GM19193 (cell line): ENCODE measurements around the gene CCNY.

Source experiments
- POLR2A ChIP-seq: IDR thresholded peaks from 4 replicates; pipeline ENCODE4 v1.6.1; 2011; ENCODE audit not compliant: insufficient read depth, insufficient read length; ENCODE audit errors: extremely low read depth

The CCNY gene

DNA sequence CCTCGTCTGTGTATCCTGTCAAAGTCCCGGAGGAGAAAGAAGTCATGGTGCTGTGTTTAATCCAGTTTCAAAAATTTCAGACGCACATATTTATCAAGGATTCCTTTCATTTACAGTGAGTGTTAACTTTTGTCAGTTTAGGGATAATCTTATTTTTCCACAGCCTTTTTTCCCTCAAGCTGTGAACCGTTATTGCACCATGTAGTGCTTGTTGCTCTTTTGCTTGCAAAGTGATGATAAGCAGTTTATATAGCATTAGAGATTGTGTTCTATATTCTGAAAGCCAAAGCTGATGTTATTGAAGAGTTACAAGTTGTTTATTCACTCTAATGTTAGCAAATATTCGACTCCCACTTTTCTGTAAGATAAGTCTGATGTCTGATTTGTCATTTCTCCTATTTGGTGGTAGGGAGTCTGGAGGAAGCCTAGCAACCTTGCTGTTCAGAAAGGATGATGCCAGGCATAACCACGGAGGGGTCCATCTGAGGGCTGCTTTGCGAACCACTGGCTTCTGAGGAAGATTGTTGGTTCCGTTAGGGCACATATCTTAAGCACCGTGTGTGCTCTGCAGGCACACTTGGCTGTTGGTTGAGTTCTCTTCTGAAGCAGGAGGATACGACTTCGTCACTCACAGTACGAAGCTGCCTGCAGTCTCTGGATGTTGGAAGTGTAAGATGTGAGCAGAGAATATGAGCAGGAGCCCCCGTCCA lies 11.7 kb downstream of the CCNY start:
- TF ChIP-seq POLR2A: no peak

DNA sequence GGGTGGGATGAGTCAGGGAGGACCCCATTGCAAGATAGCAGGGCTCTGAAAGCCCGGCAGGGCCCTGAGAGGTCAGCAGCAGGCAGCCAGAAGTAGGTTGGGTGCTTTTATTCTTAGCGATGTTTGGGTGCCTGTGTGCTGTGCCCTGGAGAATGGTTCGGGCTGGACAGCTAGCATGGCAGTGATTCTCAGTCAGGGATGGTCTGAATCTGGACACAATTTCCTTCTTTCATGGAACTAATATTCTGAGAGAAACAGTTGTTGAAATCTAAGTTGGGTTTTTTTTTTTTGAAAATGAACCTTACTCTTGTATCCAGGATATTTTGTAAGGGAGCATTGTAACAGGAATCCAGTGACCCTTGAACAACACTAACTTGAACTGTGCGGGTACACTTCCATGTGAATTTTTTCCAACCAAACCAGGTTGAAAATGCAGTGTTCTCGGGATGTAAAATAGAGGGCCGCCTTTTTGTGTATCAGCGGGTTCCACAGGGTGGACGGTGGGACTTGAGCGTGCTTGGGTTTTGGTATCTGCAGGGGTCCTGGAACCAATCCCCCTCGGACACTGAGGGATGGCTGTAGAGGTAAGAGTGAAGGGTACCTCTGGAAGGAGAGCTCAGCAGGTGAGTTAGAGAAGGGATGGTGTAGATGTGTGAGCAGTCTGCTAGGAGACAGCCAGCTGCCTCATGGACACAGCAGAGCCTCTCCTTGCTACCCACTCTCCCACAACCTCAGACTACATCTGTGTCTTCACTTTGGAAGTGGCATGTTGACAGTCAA lies 12.5 kb downstream of the CCNY start:
- no peak for TF ChIP-seq POLR2A

DNA sequence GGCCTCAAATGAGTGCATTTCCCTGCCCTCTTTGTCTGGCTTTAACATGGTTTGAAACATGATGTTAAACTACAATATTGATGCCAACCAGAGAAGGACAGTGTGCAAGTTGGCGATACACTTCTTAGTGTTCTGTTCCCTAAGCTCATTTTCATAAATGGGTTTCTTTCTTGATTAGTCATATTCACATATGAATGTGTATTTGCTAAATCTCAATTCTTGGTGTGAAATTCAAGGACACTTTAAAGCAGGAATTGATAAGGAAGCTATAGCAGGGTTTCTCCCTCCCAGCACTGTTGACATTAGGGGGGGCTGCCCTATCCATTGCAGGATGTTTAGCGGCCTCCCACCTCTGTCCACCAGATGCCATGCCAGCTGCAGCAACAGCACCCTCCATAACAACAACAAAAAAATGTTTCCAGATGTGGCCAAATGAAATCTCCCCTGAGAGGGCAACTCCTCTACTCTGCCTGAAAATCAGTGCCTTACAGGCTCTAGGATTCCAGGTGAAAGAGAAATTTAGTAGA lies 13.1 kb downstream of the CCNY start:
- no peak for TF ChIP-seq POLR2A

DNA sequence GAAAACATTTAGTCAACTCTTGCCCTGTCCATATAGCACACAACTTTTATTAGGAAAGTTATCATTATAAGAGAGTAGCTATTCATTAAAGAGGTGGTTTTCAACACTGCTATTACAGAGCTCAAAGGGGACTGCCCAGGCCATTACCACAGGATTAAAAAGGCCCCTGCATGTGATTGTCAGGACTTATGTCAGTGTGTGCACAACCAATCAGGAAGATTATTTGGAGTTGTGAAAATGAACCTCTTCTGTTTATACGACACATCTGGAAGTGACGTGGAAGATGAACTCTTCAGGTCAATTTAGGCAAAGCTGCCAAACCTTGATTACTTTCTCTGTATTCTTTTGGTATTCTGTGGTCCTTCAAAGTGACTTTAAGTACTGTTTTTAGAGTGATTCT lies 14.7 kb downstream of the CCNY start:
- TF ChIP-seq POLR2A: no peak

DNA sequence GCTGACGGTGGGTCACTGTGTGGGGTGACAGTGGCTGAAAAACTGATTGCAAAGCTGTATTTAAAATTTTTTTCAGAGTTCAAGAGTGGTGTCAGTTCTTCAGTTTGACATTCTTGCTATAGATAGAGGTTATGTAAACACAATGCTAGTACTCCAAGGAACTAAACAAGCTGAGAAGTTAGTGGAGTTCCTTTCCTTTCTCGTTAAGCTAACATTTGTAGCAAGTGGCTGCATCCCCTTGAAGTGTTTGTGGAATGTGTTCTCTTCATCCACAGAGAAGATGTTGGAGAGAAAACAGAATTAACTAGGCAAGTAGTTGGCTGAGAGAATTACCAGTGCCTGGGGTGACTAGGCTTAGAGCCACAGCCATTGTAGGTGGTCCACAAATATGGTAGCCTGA lies 15.8 kb downstream of the CCNY start:
- TF ChIP-seq POLR2A: no peak

DNA sequence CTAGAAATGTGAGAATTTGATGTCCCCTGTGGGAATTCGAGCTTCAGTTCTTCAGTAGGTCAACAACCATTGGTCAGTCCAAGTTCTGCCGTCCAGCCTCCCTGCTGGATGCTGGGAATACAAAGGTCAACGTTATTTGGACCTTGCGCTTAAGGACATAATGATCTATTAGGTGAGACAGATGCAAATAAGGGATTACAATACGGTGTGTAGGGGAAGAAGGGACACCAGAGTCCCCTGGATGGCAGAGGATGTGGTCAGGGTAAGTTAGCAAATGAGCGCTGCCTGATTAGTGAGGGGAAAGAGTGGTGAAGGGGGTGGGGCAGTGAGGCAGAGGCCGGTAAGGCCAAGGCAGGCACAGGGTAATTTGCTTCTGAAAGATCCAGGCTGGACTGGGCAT lies 16.2 kb downstream of the CCNY start:
- no peak for TF ChIP-seq POLR2A

DNA sequence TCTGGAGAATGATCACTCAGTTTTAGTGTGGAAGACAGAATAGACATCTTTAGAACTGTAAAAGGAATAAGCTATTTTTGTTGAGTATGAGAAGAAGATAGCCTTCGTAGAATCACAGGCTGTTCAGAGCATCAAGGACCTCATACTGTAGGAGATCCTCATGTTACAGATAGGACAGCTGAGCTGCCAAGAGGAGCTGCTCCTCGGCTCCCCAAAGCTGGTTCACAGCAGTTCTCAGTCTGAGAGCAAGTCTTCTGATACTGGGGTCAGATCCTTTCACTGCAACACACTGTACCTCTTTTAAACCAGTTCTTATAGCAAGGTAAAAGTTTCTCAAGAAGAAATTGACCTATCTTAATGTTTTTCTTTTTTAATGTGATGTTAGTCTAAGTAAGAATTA lies 17.1 kb downstream of the CCNY start:
- TF ChIP-seq POLR2A: no peak

DNA sequence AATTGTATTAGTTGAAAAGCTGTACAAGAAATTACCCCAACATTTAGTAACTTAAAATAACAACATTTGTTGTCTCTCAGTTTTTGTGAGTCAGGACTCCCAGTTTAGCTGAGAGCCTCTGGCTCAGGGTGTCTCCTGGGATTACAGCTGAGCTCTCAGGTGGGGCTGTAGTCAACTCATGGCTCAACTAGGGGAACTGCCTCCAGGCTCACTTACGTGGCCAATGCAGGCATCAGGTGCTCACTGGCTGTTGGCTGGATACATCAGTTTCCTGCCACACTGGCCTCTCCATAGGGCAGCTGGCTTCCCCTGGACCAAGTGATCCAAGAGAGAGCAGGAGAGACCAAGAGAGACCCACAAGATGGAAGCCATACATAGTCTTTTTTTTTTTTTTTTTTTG lies 17.5 kb downstream of the CCNY start:
- TF ChIP-seq POLR2A: no peak

DNA sequence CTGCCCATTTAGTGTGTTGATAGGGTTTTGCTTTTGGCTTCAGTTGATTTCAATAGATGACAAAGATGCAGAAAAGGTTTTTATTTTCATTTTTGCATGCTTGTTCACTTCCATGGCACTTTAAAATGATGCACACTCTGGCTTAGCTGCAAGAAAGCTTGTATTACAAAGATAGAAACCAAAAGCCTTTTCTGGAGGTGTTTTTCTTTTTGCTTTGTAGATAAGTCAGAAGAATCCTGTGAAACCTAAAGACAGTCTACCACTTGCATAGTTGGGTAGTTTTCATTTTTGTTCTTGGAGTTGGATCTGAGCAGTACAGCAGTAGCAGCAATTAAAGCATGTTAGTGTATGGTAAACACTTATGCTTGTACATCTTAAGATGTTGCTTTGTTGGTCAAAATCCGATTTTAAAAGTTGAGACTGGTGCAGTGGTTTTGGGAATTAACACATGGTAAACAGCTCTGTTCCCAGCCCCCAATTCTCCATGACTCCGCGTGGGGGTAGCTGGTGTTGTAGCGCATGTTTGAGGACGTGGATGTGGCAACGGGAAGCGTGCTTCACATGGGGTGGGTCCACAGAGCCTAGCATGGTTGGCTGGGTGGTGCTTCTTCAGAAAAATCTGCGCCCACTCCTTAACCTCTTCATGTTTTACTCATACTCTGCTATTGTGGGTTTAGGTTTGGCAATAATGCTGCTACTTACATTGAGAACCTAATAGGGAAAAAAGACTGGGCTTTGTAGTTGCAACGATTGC lies 19.8 kb downstream of the CCNY start:
- TF ChIP-seq POLR2A: no peak

DNA sequence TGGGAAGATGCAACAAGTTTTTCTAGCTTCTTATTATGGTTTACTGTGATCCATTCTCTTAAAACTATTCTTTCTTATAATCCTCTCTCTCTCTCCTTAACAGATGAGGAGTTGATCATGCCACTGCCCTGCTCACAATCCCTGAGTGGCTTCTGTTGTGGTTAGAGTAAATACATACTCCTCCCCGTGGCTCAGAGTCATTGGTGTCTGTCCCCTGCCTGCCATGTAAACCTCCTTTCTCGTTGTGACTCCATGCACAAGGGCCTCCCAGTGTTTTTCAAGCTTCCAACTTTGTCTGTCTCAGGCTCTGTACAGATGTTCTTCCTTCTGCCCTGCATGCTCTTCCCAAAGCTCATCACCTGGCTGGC lies 20.4 kb downstream of the CCNY start:
- no peak for TF ChIP-seq POLR2A

DNA sequence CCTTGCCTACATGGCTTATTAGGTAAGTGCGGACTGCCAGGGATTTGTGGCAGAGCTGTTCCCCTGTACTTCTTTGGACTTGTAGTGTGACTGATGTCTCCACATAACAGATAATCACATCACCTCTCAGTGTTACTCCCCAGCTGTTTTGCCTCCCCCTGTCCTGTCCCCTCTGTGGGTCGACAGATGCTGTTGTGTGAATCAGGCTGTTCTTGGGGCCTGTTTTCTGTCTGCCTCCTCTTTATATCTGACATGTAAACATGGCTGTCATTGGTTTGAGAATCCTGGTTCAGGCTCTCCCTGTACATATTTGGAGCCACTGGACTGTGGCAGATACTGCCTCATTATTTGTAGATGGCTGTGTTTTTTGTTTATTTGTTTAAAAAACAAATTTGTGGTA lies 22.7 kb downstream of the CCNY start:
- no peak for TF ChIP-seq POLR2A

DNA sequence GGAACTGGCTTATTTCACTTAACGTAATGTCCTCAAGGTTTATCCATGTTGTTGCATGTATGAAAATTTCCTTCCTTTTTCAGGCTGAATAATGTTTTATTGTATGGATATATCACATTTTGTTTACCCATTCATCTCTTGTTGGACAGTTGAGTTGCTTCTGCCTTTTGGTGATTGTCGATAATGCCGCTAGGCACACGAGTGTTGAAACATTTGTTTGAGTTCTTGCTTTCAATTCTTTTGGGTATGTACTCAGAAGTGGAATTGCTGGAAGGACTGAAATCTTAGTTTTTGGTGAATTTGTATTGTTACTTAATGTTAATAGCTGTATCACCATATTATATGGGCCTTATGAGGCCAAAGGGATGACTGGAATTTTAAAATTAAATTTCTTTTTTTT lies 23.6 kb downstream of the CCNY start:
- no peak for TF ChIP-seq POLR2A

DNA sequence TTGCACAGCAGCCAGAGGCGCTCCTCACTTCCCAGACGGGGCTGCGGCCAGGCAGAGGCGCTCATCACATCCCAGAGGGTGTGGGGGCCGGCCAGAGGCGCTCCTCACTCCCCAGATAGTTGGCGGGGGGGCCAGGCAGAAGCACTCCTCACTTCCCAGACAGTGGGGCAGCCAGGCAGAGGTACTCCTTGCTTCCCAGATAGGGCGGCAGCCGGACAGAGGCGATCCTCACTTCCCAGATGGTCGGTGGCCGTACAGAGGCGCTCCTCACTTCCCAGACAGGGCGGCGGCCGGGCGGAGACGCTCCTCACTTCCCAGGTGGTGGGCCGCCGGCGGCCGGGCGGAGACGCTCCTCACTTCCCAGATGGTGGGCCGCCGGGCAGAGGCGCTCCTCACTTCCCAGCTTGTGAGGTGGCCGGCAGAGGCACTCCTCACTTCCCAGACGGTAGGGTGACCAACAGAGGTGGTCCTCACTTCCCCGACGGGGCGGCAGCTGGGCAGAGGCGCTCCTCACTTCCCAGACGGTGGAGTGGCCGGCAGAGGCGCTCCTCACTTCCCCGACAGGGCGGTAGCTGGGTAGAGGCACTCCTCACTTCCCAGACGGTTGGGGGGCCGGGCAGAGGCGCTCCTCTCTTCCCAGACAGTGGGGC lies 26.5 kb downstream of the CCNY start:
- no peak for TF ChIP-seq POLR2A

DNA sequence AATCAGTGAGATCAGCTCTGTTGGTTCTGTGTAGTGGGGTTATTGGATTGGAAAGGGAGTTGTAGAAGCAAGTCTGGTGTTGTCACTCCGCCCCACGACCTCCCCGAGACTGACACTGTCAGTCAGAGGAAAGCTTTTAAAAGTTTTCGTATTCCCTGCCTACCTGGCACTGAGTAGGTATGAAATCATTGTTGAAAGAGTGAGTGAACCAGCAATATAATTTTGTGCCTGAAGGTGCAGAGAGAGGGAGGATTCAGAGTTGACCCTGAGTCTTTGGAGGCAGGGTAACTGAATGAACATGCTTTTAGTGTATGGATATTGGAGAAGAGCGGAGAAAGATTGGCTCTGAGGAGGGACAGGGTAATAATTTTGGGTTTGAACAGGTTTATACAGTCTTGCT lies 27.3 kb downstream of the CCNY start:
- no peak for TF ChIP-seq POLR2A

DNA sequence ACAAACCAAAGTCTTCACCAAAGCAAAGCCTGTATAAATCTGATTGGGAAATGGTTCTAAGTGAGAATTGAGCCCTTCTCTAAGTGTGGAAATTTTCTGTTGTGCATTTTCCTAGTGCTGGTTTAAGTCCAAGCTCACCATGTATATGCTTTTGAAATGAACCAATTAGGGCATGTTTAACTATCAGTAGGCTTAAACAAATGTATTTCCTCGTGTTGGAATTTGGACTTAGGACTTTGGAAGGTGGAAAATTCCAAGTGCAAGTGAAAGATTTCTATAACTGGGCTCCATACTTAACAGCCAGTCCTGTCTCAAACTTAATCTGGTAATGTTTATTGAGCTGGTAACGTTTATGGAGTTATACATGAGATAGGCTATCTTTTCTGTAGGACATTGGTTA lies 28.5 kb downstream of the CCNY start:
- no peak for TF ChIP-seq POLR2A
